NCI-H226 (cell line): ENCODE results near the gene SPR.

Experiments
- DNase-seq: peaks from one replicate; pipeline ENCODE4 v3.0.0-alpha.2; 2015

SPR gene

GRCh38 chr2:72887032-72887739 is at the start of gene SPR:
SPR (plus strand) TSS chr2:72887408; CDS start chr2:72887433, 25 bp downstream.
- peak; percentile 74 for DNase-seq

GRCh38 chr2:72840066-72840465 is 47.1 kb upstream of the SPR start:
- DNase-seq, result no peak

GRCh38 chr2:72841462-72842125 is 45.6 kb upstream of the SPR start:
- no peak for DNase-seq

GRCh38 chr2:72843301-72843700 is 43.9 kb upstream of the SPR start:
- no peak for DNase-seq

- DNase-seq, result no peak
Observed at GRCh38 chr2:72846171-72847095, 40.8 kb upstream of the SPR start.

- no peak for DNase-seq
Observed at GRCh38 chr2:72847534-72848315, 39.5 kb upstream of the SPR start.

- no peak for DNase-seq
Observed at GRCh38 chr2:72848436-72849137, 38.6 kb upstream of the SPR start.

GRCh38 chr2:72849138-72849462 is 38.1 kb upstream of the SPR start:
- no peak for DNase-seq

- DNase-seq, result no peak
Observed at GRCh38 chr2:72851333-72851732, 35.9 kb upstream of the SPR start.

GRCh38 chr2:72859831-72860262 is 27.4 kb upstream of the SPR start:
- DNase-seq, result peak; percentile 50

- DNase-seq, result peak; percentile 86
Observed at GRCh38 chr2:72862239-72862988, 24.8 kb upstream of the SPR start.

GRCh38 chr2:72863046-72863445 is 24.2 kb upstream of the SPR start:
- DNase-seq, result no peak

GRCh38 chr2:72864500-72864899 is 22.7 kb upstream of the SPR start:
- DNase-seq, result peak; percentile 65

- no peak for DNase-seq
Observed at GRCh38 chr2:72871060-72871459, 16.1 kb upstream of the SPR start.

GRCh38 chr2:72871880-72872279 is 15.3 kb upstream of the SPR start:
- no peak for DNase-seq

GRCh38 chr2:72883356-72883962 is 3.7 kb upstream of the SPR start:
- peak; percentile 15 for DNase-seq

- no peak for DNase-seq
Observed at GRCh38 chr2:72886505-72887031, 640 bp upstream of the SPR start.

GRCh38 chr2:72887740-72888437 is 681 bp downstream of the SPR start:
- peak; percentile 82 for DNase-seq

- no peak for DNase-seq
Observed at GRCh38 chr2:72888438-72889202, 1.4 kb downstream of the SPR start.
